Activated CD4-positive, CD25-positive, alpha-beta regulatory T cell (primary cell): ENCODE measurements around the gene HP1BP3.
"Not testable (repeated sequence)": the region's sequence is repeated elsewhere in the genome, so short reads cannot be mapped to it uniquely, and the experiment has no call there.

Experiments
- DNase-seq, 4 experiments: peaks; one replicate each; lab custom pipeline; 2025; lab: John Stamatoyannopoulos, UW

The HP1BP3 gene

GRCh38 chr1:20726932-20727745 is 60.0 kb downstream of the HP1BP3 start:
- no peak for DNase-seq

- no peak for DNase-seq
These were observed 60.8 kb downstream of the HP1BP3 start for GRCh38 chr1:20726118-20726911.

DNA sequence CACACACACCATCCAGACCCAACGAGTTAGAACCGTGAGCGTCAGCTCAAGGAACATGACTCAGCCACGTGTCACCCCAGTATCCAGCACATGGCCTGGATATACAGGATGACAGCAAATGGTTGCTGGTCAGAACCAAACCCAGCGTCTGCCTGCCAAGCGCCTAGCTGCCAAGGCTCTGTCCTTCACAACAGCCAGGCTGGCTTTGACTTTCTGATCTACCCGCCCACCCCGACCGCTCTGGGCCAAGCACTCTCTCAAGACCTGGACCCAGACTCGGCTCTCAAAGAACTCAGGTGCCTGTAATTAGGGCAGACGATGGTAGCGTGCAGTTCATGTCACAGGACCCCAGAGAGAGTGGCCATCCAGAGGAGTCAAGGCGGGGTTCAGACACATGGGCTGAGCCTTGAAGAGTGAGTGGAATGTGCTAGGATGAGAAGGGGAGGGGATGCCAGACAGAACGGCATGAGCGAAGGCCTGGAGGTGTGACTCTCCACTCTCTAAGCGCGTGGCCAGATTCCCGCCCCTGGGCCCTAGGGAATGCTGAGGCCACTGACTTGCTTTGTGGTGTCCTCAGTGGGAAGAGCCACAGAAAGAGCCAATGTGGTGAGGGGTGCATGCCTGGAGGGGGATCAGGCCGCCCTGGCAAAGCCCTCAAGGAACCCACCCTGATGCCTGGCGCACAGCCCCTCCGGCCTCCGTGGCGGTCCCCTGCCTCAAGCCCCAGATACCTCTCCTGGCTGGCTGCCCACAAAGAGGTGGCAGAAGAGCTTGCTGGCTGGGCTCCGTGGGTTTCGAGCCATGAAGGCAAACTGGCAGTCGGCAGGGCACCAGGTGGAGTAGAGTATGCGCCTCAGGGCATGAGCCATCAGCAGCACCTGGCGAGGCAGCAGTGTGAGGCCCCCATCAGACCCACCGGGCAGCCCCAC is 61.7 kb downstream of the HP1BP3 start:
- no peak for DNase-seq

GRCh38 chr1:20724364-20725188 is 62.5 kb downstream of the HP1BP3 start:
- DNase-seq: no peak

DNA sequence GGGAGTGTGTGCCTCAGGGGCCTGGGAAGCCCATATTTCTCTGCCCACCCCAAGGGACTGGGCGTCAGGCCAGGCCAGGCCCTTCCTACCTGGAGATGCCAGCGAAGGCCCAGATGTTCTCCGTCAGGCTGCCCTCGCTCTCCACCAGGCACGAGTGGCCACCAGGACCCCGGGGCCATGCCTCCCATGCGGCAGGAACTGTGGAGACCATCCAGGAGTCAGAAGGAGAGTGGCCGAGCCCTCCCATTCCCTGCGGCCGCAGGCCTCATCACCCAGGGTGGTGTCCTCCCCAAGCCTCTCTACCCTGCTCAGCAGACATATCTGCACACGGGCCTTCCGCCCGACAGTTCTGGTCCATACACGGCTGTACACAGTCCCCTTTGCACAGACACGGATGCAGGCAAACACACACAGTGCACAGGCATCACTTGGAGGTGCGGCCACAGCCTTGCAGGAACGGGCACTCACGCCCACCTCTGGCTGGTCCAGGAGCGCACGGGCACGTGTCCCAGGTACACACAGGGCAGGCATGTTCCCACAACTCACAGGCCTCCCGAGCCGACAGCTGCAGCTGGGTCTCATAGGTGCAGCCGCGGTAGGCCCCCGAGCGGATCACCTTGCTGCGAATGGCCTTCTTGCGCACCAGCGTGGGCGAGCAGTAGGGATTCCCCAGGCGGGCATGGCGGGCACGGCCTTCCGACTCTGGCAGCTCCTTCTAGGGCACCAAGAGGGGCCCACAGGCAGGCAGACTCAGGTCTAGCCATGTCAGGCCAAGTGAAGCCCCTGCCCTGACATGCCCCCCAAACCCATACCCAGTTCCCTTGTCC is 63.4 kb downstream of the HP1BP3 start:
- no peak for DNase-seq

DNA sequence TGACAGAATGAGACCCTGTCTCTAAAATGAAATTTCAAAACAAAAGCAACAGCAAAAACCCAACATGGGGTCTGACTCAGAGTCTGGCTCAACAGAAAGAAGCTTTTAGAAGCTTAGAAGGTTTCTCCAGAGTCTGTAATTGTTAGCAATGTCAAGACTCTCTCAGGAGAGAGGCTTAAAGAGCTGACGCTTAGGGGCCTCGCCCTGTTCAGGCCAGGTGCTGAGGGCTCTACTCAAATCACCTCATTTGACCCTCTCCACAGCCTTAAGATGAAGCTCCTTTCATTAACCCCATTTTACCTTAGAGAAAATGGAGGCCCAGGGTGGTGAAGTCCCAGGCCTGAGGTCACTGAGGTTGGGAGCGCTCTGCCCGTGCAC is 64.0 kb downstream of the HP1BP3 start:
- no peak for DNase-seq

DNA sequence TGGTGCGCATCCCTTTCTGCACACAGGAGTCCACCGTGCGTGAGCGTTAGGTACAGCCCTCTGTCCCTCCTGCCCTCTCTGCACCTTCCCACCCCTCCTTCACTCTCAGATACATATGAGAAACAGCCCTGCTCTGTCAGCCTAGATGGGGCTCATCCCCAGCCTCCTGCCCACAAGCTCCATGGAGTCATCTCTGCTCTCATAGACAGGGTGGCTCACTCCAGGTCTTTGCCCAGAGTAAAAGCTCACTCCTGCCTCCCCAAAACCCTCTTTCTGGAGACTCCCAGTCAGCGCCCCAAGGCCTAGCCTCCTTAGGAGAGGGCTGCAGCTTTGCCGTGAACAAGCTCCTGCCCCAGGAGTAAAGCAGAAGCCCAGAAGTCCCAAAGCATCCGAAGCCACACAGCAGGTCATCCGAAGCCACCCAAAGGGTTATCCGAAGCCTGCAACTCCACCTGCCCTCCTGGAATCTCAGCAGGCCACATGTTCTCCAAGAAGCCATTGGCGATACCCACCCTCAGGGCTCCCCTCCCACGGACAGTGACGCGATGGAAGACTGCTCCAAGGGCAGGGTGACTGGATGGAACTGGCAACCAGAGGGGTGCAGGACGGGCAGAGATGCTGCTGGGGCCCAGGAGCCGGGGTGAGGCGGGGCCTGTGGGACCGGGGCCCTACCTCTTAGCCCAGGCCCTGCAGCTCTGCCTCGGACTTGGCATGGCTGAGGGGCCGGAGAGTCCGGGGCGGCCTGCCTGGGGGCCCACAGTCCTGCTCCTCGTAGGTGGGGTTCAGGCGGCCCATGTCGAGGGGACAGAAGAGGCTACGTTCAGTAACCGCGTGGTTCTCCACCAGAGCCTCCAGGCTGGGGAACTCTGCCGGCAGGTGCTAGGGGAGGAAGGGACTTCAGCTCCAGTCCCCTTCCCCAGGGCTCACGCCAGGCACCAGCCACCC is 65.7 kb downstream of the HP1BP3 start:
- no peak for DNase-seq

DNA sequence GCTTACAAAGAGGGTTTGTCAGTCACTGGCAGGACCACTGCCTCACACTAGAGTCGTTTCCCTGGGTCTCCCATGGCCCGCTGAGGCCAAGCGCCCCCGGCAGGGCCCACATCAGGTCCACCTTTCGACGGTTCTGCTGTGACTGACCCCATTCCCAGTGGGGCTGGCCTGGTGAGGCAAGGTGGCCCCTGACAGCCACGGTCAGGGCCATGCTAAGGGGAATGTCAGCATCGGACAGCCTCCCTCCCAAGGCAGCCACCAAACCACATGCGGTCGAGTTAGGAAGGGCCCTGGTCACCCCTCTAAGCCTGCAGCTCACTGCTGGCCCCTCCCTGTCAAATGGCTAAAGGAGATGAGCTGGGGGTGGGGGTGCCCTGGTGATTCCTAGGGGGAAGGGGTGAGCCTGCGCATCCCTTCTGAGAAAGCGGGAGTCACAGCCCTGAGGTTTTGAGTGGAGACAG is 66.4 kb downstream of the HP1BP3 start:
- DNase-seq: no peak

DNA sequence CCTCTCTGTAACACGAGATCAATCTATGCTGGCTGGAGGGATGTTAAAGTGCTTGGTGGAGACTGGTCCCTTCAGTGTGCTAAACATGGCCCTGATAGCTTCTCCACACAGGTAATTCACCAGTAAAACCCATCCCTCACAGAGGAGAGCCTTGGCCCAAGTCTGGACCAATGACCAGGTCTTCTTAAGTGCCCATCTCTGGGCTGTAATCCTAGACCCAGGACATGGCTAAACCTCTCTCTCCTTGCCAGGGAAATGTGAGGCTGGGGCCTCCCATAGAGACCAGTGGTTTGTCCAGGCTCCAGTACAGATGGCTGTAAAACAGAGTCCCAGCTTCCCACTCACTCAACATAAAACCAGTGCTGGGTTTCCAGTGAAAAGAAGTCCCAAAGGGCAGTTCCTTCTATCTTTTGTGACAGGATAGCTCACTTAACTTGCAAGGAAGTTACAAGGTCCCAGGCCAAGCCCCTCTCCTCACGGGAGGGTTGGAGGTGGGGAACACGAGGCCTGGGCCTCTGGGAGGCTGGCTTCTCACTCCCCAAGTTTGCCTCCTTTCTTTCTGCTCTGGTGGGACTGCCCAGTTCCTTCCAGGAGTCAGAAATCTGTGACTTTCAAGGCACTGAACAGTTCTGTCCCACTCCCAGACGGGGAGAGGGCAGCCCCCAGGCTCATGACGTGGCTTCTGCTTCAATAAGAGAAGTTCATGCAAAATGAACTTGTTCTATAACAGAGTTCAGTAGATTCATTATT is 67.1 kb downstream of the HP1BP3 start:
- DNase-seq: no peak

DNA sequence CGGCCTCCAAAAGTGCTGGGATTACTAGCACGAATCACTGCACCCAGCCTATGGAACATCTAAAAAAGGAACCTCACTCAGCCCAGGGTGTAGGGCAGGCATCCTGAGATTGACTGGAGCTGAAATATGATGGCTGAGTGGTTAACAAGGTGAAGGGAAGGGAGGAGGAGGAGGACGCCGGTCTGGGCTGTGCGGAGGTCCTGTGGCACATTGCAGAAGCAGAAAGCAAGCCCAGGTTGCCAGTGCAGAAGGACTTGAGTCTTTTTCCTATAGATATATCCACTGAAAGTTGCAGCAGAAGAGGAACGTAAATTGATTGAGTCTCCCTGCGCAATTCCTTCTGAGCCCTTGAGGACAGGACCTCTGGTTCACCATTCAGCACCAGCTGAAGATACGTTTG is 67.8 kb downstream of the HP1BP3 start:
- no peak for DNase-seq

DNA sequence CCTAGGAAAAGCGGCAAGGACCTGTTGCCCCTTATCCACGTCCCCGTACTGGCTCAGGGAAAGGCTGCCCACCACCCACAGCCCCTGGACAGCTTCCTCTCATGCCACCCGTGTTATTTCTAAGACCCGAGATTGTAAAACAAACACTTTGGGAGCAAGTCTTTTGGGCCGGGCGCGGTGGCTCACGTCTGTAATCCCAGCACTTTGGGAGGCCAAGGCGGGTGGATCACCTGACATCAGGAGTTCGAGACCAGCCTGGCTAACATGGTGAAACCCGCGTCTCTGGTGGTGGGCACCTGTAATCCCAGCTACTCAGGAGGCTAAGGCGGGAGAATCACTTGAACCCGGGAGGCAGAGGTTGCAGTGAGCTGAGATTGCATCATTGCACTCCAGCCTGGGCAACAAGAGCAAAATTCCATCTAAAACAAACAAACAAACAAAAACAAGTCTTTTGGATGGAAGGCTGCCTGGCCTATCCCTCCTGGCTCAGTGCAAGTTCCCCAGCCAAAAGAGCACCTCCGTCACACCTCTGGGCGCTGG is 68.7 kb downstream of the HP1BP3 start:
- not testable (repeated sequence) for DNase-seq

- DNase-seq: peak; percentile 28 to 45 (median 34)
These were observed 69.4 kb downstream of the HP1BP3 start, which contains the start of gene KIF17 for GRCh38 chr1:20717452-20718342. Gene KIF17 (minus strand): TSS chr1:20718007. CDS start chr1:20717706, 301 bp downstream.

GRCh38 chr1:20716232-20716631 is 70.9 kb downstream of the HP1BP3 start:
- DNase-seq: no peak

DNA sequence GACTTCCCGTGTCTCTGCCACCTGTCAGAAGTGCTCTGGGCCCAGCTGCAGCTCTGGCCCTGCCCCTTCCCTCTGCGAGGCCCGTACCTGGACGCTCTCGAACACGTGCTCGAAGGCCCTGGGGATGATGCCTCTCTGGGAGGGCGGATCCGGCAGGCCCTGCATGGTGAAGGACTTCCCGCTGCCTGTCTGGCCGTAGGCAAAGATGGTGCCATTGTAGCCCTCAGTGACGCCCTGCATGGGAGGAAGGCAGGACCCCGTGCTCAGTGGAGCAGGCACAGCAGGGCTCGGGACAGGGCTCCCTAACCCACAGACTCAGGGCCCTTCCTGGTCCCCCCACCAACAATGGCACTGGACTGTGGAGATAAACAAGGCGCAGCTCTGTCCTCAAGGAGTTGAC is 71.7 kb downstream of the HP1BP3 start:
- DNase-seq: no peak

DNA sequence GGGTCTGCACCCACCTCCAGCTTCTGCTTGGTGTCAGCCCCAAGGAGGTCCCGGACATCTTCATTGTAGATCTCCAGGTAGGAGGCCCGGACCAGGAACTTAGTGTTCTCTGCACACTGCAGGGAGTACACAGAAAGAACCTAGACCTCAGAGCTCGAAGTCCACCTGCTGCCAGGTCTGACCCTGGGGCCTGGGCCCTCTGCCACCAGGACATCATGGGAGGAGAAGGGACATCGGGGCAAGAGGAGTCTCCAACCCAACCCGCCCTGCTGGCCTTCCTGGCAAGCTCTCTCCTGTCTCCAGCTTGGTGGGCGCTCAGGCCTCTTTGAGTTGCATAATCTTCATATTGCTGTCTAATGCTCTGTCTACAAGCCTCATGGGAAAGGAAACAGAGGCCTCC is 73.7 kb downstream of the HP1BP3 start:
- DNase-seq: no peak

- no peak for DNase-seq
These were observed 74.9 kb downstream of the HP1BP3 start for GRCh38 chr1:20712215-20712577.
